ENCODE results near the gene KREMEN1. TPM values are rescaled to one million over a fixed set of nuclear protein-coding genes. Genes with fewer than 3 reads are reported as not detected.

Gene KREMEN1
- total RNA-seq, 3 donors from 2014 or later, result 18.3 to 35.1 (median 28.6) TPM

Other genes with a start within 250 kb of the KREMEN1 start
- 10 to 100 TPM in 1 of 3 donors, 1 to 10 TPM in 2; 5.5 to 10.6 (median 5.8) TPM for gene ZNRF3, start 189.5 kb upstream of the KREMEN1 start, total RNA-seq
- gene C22orf31, start 11.2 kb upstream of the KREMEN1 start, total RNA-seq, result under 1 TPM in 1 of 3 donors, not detected in 2; 0.41 TPM
- gene EMID1, start 132.9 kb downstream of the KREMEN1 start, total RNA-seq, result 1 to 10 TPM; 1.6 to 4.3 (median 3.0) TPM
- 10 to 100 TPM; 13.3 to 26.1 (median 19.1) TPM for gene RHBDD3, start 194.9 kb downstream of the KREMEN1 start, total RNA-seq
- gene EWSR1, start 195.2 kb downstream of the KREMEN1 start, total RNA-seq, result 100 to 1,000 TPM; 176 to 227 (median 179) TPM
- gene GAS2L1, start 233.6 kb downstream of the KREMEN1 start, total RNA-seq, result 10 to 100 TPM; 19.7 to 34.7 (median 24.7) TPM
- 1 to 10 TPM; 1.1 to 2.3 (median 1.4) TPM for gene RASL10A, start 242.7 kb downstream of the KREMEN1 start, total RNA-seq